ENCODE results near the gene BCL2. TPM values are rescaled to one million over a fixed set of nuclear protein-coding genes. Genes with fewer than 3 reads are reported as not detected.

Gene BCL2
- total and polyA plus RNA-seq, 9 of the 15 experiments (the other 6 are each of a cell fraction or from before 2014, with no cell fraction given): 0.10 to 1.1 (median 0.65) TPM

DNA sequence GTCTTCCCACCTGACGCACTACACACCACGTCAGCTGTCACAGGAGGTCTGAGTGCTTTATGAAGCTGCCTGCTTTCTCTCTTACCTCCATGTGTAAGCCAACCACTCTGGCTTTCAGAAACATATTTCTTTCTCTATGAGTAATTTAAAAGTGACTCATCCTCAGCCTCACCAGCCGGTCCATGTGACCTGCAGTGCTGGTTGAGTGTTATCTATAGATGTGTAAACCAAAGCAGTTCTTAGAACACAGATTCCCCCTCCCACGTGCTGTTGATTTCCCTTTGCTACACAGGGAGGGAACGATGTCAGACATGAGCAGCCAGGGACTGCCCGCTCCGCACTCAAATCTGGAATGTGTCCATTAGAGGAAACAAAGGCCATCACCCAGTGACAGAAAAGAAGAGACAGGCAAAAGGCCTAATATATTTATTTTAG lies 157.8 kb downstream of the BCL2 start (continued):
- TF ChIP-seq, protein P1, sequence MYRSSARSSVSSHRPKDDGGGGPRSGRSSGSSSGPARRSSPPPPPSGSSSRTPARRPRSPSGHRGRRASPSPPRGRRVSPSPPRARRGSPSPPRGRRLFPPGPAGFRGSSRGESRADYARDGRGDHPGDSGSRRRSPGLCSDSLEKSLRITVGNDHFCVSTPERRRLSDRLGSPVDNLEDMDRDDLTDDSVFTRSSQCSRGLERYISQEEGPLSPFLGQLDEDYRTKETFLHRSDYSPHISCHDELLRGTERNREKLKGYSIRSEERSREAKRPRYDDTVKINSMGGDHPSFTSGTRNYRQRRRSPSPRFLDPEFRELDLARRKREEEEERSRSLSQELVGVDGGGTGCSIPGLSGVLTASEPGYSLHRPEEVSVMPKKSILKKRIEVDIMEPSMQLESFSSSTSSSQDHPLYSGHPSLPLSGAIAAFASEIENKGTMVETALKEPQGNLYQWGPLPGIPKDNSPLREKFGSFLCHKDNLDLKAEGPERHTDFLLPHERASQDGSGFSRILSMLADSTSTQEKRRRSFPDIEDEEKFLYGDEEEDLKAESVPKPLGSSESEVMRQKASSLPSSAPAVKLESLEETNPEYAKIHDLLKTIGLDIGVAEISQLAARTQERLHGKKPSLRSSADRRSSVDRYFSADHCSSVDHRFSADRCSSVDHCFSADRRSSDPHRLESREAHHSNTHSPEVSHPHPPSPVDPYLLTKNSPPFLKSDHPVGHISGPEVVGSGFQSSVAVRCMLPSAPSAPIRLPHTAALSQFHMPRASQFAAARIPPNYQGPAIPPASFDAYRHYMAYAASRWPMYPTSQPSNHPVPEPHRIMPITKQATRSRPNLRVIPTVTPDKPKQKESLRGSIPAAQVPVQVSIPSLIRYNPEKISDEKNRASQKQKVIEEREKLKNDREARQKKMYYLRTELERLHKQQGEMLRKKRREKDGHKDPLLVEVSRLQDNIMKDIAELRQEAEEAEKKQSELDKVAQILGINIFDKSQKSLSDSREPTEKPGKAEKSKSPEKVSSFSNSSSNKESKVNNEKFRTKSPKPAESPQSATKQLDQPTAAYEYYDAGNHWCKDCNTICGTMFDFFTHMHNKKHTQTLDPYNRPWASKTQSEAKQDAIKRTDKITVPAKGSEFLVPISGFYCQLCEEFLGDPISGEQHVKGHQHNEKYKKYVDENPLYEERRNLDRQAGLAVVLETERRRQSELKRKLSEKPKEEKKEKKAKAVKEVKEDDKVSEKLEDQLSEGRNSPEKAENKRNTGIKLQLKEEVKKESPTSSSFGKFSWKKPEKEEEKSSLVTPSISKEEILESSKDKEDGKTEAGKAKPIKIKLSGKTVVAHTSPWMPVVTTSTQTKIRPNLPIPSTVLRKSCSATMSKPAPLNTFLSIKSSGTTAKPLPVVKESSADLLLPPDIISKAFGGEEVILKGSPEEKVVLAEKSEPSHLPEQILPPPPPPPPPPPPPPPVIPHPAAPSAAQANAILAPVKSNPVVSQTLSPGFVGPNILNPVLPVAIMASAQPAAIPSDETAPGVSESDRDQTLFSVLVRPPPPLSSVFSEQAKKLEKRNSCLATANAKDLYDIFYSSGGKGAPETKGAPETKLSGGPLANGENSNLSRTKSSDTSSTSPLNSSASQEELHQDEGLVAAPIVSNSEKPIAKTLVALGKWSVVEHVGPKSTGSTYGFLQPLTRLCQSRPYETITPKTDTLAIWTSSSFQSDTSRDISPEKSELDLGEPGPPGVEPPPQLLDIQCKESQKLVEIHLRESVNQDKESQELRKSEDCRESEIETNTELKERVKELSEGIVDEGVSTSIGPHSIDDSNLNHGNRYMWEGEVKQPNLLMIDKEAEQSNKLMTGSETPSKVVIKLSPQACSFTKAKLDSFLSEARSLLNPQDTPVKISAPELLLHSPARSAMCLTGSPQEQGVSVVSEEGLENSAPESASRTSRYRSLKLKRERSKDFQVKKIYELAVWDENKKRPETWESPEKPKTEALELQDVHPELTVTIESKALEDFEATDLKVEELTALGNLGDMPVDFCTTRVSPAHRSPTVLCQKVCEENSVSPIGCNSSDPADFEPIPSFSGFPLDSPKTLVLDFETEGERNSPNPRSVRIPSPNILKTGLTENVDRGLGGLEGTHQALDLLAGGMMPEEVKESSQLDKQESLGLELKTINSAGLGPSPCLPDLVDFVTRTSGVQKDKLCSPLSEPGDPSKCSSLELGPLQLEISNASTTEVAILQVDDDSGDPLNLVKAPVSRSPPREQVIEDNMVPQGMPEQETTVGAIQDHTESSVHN (IDR thresholded peaks at IDR 0.05; ENCODE audit: borderline replicate concordance in 1 of 2, low read depth in 1 of 2): peak in 1 of 2 experiments; percentile 67; a peak in 1 of 4 replicates
- TF ChIP-seq, protein P2, sequence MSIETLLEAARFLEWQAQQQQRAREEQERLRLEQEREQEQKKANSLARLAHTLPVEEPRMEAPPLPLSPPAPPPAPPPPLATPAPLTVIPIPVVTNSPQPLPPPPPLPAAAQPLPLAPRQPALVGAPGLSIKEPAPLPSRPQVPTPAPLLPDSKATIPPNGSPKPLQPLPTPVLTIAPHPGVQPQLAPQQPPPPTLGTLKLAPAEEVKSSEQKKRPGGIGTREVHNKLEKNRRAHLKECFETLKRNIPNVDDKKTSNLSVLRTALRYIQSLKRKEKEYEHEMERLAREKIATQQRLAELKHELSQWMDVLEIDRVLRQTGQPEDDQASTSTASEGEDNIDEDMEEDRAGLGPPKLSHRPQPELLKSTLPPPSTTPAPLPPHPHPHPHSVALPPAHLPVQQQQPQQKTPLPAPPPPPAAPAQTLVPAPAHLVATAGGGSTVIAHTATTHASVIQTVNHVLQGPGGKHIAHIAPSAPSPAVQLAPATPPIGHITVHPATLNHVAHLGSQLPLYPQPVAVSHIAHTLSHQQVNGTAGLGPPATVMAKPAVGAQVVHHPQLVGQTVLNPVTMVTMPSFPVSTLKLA (conservative IDR thresholded peaks at IDR 0.05): peak; percentile 40 to 61; a peak in 2 of 4 replicates
- TF ChIP-seq, protein P3, sequence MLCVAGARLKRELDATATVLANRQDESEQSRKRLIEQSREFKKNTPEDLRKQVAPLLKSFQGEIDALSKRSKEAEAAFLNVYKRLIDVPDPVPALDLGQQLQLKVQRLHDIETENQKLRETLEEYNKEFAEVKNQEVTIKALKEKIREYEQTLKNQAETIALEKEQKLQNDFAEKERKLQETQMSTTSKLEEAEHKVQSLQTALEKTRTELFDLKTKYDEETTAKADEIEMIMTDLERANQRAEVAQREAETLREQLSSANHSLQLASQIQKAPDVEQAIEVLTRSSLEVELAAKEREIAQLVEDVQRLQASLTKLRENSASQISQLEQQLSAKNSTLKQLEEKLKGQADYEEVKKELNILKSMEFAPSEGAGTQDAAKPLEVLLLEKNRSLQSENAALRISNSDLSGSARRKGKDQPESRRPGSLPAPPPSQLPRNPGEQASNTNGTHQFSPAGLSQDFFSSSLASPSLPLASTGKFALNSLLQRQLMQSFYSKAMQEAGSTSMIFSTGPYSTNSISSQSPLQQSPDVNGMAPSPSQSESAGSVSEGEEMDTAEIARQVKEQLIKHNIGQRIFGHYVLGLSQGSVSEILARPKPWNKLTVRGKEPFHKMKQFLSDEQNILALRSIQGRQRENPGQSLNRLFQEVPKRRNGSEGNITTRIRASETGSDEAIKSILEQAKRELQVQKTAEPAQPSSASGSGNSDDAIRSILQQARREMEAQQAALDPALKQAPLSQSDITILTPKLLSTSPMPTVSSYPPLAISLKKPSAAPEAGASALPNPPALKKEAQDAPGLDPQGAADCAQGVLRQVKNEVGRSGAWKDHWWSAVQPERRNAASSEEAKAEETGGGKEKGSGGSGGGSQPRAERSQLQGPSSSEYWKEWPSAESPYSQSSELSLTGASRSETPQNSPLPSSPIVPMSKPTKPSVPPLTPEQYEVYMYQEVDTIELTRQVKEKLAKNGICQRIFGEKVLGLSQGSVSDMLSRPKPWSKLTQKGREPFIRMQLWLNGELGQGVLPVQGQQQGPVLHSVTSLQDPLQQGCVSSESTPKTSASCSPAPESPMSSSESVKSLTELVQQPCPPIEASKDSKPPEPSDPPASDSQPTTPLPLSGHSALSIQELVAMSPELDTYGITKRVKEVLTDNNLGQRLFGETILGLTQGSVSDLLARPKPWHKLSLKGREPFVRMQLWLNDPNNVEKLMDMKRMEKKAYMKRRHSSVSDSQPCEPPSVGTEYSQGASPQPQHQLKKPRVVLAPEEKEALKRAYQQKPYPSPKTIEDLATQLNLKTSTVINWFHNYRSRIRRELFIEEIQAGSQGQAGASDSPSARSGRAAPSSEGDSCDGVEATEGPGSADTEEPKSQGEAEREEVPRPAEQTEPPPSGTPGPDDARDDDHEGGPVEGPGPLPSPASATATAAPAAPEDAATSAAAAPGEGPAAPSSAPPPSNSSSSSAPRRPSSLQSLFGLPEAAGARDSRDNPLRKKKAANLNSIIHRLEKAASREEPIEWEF (CRISPR knock-in tag; IDR thresholded peaks at IDR 0.05): no peak
- TF ChIP-seq MBD2 (IDR thresholded peaks at IDR 0.05; ENCODE audit: borderline replicate concordance, low read depth): no peak
- TF ChIP-seq SMARCA4 (IDR thresholded peaks at IDR 0.05): peak; percentile 37; the same call in 1 of the 2 replicates
- no peak for TF ChIP-seq POLR2AphosphoS2 (IDR thresholded peaks at IDR 0.05; ENCODE audit: low read length)
- no peak for TF ChIP-seq ZBTB1 (CRISPR knock-in tag; IDR thresholded peaks at IDR 0.05; ENCODE audit: borderline replicate concordance, low read depth)
- no peak for TF ChIP-seq ZNF583 (CRISPR knock-in tag; IDR thresholded peaks at IDR 0.05)
- TF ChIP-seq ZFPM2 (CRISPR knock-in tag; IDR thresholded peaks at IDR 0.05): no peak
- peak; percentile 50 for TF ChIP-seq CBFA2T3 (IDR thresholded peaks at IDR 0.05)
- no peak for TF ChIP-seq KLF13 (tag; IDR thresholded peaks at IDR 0.05; ENCODE audit: borderline replicate concordance, low read depth)

Measured in K562 (cell line).